Adrenal gland (tissue), 5 donors: ENCODE results near the gene POLE.

ENCODE experiments used
- POLR2A ChIP-seq, 2 donors: fragments of 450-650 bp; IDR thresholded peaks; one replicate each; pipeline ENCODE4 v1.6.1; 2017; ENCODE audit warnings: antibody characterized with exemption in 2 of 2, mild to moderate bottlenecking in 2 of 2, moderate library complexity in 1 of 2
- TF ChIP-seq, protein P1 (sequence below), 6 experiments: fragments of 450-650 bp in 4 of 6; fragments of 200-600 bp in 2 of 6; sonication (generic) in 1 of 6; IDR thresholded peaks; 1 replicate in 5 of 6; 2 replicates in 1 of 6; pipeline versions ENCODE4 v1.5.1 to v1.8.0; 2016 to 2021; ENCODE audit warnings: antibody characterized with exemption in 6 of 6, mild to moderate bottlenecking in 2 of 6, moderate library complexity in 1 of 6
- donor health status: DM: no; HTN: no; CAD: no.

DNA sequence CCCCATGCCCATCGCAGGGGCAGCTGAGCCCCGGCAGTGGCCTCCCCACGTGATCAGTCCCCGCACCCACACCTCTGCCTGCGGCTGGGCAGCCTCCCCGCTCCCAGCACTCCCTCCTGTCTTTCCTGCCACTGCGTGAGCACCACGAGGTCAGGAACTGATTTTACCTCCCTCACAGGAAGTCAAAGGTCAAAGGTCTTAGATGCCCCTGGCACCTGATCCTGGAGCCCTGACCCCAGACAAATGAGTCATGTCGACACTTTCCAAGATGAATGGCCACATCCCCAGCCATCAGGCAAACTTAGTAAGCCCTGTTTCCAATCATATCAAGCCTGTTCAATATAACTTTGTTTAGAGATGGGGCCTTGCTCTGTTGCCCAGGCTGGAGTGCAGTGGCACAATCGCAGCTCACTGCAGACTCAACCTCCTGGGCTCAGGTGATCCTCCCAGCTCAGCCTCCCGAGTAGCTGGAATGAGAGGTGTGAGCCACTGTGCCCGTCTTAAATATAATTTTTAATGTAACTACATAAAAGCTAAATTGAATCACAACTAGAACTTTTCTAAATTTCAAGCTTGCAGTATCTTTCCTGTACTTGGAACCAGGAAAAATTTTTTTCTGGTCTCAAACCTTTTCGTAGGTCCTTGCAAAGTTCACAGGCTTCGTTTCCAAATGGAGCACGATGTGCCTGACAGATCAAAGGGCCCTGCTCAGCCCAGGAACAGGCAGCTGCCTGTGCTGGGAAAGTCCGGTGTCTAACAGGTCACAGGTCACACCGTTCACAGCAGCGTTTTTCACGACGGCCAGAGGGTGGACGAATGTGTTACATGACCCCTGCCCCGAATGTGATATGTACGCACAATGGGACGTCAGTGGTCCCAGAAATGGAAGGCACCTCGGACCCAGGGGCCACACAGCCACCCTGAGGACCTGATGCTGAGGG lies 78.6 kb downstream of the POLE start:
- TF ChIP-seq, protein P1, sequence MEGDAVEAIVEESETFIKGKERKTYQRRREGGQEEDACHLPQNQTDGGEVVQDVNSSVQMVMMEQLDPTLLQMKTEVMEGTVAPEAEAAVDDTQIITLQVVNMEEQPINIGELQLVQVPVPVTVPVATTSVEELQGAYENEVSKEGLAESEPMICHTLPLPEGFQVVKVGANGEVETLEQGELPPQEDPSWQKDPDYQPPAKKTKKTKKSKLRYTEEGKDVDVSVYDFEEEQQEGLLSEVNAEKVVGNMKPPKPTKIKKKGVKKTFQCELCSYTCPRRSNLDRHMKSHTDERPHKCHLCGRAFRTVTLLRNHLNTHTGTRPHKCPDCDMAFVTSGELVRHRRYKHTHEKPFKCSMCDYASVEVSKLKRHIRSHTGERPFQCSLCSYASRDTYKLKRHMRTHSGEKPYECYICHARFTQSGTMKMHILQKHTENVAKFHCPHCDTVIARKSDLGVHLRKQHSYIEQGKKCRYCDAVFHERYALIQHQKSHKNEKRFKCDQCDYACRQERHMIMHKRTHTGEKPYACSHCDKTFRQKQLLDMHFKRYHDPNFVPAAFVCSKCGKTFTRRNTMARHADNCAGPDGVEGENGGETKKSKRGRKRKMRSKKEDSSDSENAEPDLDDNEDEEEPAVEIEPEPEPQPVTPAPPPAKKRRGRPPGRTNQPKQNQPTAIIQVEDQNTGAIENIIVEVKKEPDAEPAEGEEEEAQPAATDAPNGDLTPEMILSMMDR (IDR thresholded peaks at IDR 0.05): no peak
- TF ChIP-seq POLR2A (IDR thresholded peaks at IDR 0.05): no peak
